Epithelial cell of esophagus (primary cell): ENCODE results near the gene GMFB.

ENCODE experiments used
- DNase-seq: peaks from one replicate; pipeline ENCODE4 v3.0.0; 2010; ENCODE audit warnings: low read depth
- H3K4me3 ChIP-seq: 2 replicates; pipeline ENCODE4 v1.5.1; 2011; ENCODE audit warnings: mild to moderate bottlenecking, low read length, control low read depth
- TF ChIP-seq, protein P1 (sequence below): IDR thresholded peaks from 2 replicates; pipeline ENCODE4 v1.5.1; 2011; ENCODE audit warnings: low read depth, mild to moderate bottlenecking, low read length, control low read depth, inconsistent platforms; ENCODE audit not compliant: insufficient read depth; ENCODE audit errors: missing control alignments

Gene GMFB

GRCh38 chr14:54453252-54453651 is 35.5 kb downstream of the GMFB start:
- TF ChIP-seq, protein P1, sequence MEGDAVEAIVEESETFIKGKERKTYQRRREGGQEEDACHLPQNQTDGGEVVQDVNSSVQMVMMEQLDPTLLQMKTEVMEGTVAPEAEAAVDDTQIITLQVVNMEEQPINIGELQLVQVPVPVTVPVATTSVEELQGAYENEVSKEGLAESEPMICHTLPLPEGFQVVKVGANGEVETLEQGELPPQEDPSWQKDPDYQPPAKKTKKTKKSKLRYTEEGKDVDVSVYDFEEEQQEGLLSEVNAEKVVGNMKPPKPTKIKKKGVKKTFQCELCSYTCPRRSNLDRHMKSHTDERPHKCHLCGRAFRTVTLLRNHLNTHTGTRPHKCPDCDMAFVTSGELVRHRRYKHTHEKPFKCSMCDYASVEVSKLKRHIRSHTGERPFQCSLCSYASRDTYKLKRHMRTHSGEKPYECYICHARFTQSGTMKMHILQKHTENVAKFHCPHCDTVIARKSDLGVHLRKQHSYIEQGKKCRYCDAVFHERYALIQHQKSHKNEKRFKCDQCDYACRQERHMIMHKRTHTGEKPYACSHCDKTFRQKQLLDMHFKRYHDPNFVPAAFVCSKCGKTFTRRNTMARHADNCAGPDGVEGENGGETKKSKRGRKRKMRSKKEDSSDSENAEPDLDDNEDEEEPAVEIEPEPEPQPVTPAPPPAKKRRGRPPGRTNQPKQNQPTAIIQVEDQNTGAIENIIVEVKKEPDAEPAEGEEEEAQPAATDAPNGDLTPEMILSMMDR = no peak
- H3K4me3 ChIP-seq = no peak overlapping the region
- peak; percentile 85 for DNase-seq

GRCh38 chr14:54451961-54452360 is 36.8 kb downstream of the GMFB start:
- DNase-seq = no peak
- H3K4me3 ChIP-seq = no peak overlapping the region
- TF ChIP-seq, protein P1 = no peak

- DNase-seq = no peak
- TF ChIP-seq, protein P1 = no peak
- no peak overlapping the region for H3K4me3 ChIP-seq
Measured at GRCh38 chr14:54451121-54451601, 37.6 kb downstream of the GMFB start.

GRCh38 chr14:54450535-54450934 is 38.2 kb downstream of the GMFB start:
- TF ChIP-seq, protein P1 = no peak
- peak; percentile 30 for DNase-seq
- no peak overlapping the region for H3K4me3 ChIP-seq

- H3K4me3 ChIP-seq = no peak overlapping the region
- TF ChIP-seq, protein P1 = no peak
- peak; percentile 93 for DNase-seq
Measured at GRCh38 chr14:54447231-54447692, 41.5 kb downstream of the GMFB start.

GRCh38 chr14:54446161-54446693 is 42.6 kb downstream of the GMFB start:
- no peak overlapping the region for H3K4me3 ChIP-seq
- TF ChIP-seq, protein P1 = no peak
- peak; percentile 71 for DNase-seq

DNA sequence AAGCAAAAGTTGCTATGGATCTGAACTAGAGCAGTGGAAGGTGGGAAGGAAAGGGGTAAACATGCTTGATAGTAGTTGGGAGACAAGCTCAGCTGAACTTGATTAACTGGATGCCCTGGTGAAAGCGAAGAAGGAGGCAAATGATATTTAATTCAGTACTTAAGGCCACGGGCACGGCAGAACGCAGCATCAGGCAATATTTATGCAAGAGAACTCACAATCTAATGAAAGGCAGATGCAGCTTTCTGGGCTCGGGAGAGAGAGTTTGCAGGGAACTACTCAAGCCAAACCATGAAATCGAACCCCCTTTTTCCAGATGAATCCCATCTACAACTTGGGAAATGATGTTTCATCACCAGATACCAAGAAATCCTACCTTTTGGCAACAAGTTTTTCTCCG is 44.1 kb downstream of the GMFB start:
- TF ChIP-seq, protein P1 = no peak
- no peak overlapping the region for H3K4me3 ChIP-seq
- no peak for DNase-seq
